GM18909 (cell line): ENCODE results near the gene CD96.

Experiments
- ATAC-seq: cut with Tn5 transposase; IDR thresholded peaks from one replicate; pipeline ENCODE4 v1.9.1; 2021; ENCODE audit warnings: mild to moderate bottlenecking; ENCODE audit not compliant: unreplicated experiment, poor library complexity

Gene CD96

DNA sequence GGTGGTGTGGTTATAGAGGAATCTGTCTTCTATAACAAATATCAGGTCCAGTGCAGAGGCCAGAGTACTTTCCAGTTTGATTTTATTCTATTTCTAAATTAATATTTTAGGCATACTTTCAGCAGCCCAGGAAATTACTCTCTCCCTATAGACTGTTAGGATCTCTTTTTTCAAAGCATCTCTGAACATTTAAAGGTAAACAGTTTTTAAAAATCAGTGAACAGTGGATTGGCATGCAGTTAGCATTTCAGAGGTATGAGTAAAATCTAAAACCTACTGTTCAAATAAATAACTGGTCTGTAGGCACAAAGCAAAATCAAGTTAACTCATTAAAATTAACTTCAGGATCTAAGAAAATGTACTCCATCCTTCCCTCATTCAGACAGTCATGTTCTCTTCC lies 50.1 kb downstream of the CD96 start:
- no peak for ATAC-seq

GRCh38 chr3:111592936-111593335 lies 50.9 kb downstream of the CD96 start:
- ATAC-seq = peak; percentile 33

- ATAC-seq = peak; percentile 1
Measured at GRCh38 chr3:111593666-111594065, 51.7 kb downstream of the CD96 start.

GRCh38 chr3:111594205-111594604 lies 52.2 kb downstream of the CD96 start:
- ATAC-seq = peak; percentile 70

GRCh38 chr3:111594781-111595180 lies 52.8 kb downstream of the CD96 start:
- ATAC-seq = no peak

DNA sequence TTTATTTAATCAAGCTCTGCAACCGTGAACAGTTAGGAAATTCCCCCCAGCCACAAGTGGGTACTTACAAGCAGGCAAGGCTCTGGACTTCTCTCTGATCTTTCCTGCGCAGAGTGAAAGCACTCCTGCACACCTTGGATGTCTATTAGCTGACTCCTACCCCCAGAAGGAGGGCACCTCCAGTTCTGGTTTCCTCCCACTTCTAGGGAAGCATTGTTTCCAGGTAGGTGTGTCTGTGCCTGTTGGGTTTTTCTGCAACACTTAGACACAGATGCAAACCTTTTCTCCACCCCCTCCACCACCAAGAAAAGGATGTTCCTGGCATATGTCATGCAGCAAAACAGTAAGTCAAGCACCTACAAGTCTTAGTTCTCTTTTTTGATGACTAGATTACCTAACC lies 53.2 kb downstream of the CD96 start, which contains the start of gene ZBED2:
ZBED2 (minus strand) TSS at position 115 of the 400 bp plus-strand sequence. CDS start 1,145 bp downstream, outside the sequence.
- peak; percentile 49 for ATAC-seq

- no peak for ATAC-seq
Measured at GRCh38 chr3:111596328-111596727, 54.3 kb downstream of the CD96 start.

DNA sequence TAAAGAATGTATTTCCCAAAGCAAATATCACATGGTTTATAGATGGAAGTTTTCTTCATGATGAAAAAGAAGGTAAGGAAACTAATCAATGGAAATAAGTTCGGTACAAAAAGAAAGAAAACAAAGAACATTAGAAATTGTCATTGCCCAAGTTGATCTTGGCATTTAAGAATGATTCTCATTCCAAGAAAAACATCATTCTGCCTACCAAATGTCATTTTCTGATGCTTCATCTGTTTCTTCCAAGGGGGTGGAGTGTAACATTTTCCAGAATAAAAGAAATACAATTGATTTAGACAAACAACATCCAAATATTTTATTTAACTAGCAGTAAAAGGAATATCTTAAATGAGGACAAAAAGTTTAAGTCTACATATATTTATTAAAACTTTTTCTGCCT lies 56.1 kb downstream of the CD96 start:
- ATAC-seq = no peak

- no peak for ATAC-seq
Measured at GRCh38 chr3:111598552-111598951, 56.6 kb downstream of the CD96 start.

GRCh38 chr3:111601810-111602209 lies 59.8 kb downstream of the CD96 start:
- ATAC-seq = no peak

DNA sequence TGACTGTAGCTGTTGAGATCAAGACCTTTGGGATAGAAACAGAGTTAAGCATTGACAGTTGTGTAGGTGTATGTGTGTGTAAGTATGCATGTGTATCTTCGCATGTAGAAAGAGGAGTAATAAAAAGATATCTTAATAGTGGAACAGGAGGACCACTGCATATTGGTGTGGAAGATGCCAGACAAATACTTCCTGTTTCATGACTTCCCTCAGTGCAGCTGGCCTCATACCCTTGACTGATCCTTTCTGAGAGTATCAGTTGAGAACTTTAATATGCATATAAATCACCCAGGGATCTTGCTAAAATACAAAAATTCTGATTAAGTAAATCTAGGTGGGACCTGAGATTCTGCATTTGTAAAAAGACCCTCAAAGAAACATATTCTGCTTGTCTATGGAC lies 61.7 kb downstream of the CD96 start:
- peak; percentile 68 for ATAC-seq

DNA sequence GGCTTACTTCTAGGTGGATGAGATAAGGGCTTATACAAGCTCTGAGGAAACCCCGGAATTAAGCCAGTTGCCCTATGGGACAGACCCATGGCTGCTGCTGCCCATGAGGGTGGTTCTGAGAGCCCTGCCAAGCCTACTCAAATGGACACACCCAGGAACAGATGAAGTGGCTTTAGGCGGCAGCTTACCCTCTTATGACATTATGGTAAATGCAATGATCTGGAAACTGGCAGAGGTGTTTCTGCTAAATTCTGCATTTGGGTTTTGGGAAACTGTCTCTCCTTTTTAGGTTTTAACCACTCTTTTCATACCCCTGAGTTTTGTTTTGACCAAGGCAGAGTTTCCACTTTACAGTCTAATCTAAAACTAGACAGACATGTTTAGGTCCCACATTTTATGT lies 62.1 kb downstream of the CD96 start:
- ATAC-seq = peak; percentile 28

GRCh38 chr3:111605018-111605417 lies 63.0 kb downstream of the CD96 start:
- ATAC-seq = no peak

- ATAC-seq = no peak
Measured at GRCh38 chr3:111605493-111605892, 63.5 kb downstream of the CD96 start.

- ATAC-seq = no peak
Measured at GRCh38 chr3:111607240-111607920, 65.4 kb downstream of the CD96 start.

DNA sequence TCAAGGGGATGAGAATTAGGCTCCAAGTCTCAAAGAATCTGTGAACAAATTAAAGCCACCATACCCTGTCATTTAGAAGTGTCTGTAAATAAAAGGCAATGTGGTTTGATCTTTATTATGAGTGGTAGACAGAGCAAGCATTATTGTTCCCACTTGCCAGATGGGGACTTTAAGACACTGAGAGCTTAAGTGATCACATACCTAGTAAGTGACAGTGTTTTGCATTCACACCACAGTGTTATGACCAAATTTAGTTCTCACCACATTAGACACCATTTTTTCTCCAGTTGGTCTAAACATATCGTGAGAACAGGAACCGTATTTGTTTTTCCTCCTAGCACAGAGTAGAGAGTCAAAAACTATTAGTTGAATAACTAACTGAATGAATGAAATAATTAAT lies 66.4 kb downstream of the CD96 start:
- ATAC-seq = no peak

GRCh38 chr3:111609700-111610099 lies 67.7 kb downstream of the CD96 start:
- ATAC-seq = no peak

DNA sequence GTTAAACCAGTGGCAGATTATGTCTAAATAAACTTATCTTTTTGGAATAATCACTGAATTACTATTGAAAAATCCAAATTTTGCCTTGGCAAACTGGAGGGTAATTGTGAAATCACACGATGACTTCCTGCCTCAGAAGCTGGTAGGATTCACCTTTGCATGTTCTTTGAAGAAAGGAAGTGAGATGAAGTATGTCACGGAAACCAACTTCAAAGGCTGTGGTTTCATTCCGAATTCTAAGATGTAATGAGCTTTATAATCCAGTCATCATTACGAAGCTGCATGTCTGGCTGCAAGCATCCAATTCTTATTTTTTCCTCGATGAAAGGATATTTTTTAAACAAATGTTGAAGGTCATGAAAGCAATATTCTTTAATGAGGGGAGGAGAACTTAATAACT lies 68.2 kb downstream of the CD96 start:
- ATAC-seq = peak; percentile 93

- ATAC-seq = peak; percentile 23
Measured at GRCh38 chr3:111610612-111611054, 68.6 kb downstream of the CD96 start.

- no peak for ATAC-seq
Measured at GRCh38 chr3:111613294-111613693, 71.3 kb downstream of the CD96 start.

DNA sequence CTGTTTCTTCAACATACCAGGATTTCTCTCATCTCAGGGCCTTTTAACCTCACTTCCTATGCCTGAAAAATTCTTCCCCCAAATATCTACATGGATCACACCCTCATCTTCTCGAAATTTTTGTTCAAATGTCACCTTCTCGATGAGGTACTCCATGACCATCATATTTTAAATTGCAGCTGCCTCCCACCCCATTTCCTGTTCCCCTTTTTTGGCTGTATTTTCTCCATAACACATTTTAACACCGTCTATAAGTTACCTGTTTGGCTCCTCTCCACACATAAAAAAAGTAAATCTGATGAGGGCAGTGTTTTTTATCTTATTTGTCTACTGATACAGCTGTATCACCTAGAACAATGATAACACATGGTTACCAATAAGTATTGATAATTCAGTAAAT lies 73.9 kb downstream of the CD96 start:
- no peak for ATAC-seq

GRCh38 chr3:111616417-111617105 lies 74.6 kb downstream of the CD96 start:
- peak; percentile 89 for ATAC-seq
